GM18861 (cell line): ENCODE results near the gene FHIT.

Source experiments
- ATAC-seq: cut with Tn5 transposase; IDR thresholded peaks from one replicate; pipeline ENCODE4 v1.9.1; 2021; ENCODE audit not compliant: unreplicated experiment

The FHIT gene

DNA sequence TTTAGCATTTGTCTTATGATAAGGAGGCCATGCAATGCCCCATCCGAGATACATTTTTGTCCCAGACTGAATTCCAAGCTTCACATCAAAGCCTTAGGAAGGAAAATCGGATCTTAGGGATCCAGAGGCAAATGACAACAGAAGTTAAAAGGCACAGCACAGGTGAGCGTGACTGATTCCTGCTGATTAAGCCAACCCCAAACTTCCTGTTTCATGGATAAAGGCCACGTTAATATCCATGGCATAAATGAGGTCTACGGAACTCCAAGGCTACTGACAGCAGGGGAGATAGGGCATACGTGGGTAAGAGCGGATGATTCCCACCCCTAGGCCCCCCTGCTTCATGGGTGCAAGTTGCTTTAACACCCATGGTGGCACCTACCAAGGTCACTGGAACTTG lies 471.6 kb downstream of the FHIT start:
- ATAC-seq = no peak

DNA sequence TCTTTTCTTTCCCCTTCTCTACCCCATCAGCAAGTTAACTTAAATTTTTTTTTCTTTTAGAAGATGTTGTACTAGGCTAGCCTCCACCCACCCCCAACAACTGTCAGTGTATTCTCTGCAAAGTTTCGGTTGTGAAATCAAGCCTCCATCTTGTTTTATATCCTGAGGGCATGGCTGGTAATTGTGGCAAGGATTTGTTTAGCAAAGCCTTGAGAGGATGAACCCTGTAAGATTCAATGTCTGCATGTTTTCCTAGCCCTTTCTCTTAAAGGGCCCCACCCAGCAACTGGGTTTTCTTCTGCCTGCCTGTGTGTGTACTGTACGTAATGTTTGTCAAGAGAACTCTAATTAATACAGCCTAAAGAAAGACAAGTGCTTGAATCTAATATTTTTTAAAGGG lies 475.3 kb downstream of the FHIT start:
- ATAC-seq = no peak

GRCh38 chr3:60774617-60775016 lies 476.6 kb downstream of the FHIT start:
- no peak for ATAC-seq

DNA sequence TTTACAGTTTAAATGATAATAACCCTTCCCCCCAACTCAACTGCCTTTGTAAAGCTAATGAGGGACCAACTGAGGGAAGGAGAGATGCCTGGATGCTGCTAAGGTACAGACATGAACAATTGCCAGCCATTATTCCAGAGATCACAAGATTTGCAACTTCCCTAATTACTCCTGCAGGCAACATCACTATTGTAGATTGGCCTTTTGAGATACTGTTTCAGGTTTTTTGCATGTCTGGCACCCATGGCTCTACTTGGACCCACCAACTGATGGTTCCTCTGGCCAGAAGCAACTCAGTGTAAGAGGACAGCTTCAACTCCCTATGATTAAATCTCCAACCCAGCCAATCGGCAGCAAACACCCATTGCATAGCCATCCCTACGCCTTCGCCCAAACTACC lies 478.7 kb downstream of the FHIT start:
- ATAC-seq = no peak

GRCh38 chr3:60771766-60772165 lies 479.5 kb downstream of the FHIT start:
- no peak for ATAC-seq

DNA sequence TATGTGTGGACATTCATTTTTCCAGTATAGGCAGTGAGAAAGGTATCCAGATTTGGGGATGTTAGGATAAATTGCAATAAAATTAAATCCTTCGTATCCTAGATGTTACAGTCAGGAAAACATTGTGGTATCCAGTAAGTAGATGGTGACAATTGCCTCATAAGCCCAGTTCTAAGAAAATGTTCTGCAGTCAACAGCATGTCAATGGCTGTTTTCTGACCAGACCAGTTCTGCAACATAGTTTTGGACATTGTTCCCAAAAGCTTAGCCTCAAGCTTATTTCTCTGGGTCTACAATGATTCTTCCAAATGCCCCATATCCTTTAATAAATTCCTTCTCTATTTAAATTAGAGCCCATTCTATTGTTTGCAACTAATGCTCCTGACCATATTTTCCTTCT lies 480.7 kb downstream of the FHIT start:
- ATAC-seq = no peak

GRCh38 chr3:60767536-60767935 lies 483.7 kb downstream of the FHIT start:
- no peak for ATAC-seq

GRCh38 chr3:60765776-60766175 lies 485.5 kb downstream of the FHIT start:
- ATAC-seq = no peak

GRCh38 chr3:60764870-60765269 lies 486.4 kb downstream of the FHIT start:
- no peak for ATAC-seq

GRCh38 chr3:60760145-60760544 lies 491.1 kb downstream of the FHIT start:
- ATAC-seq = no peak

- ATAC-seq = no peak
These were observed 491.8 kb downstream of the FHIT start for GRCh38 chr3:60759439-60759838.

- ATAC-seq = no peak
These were observed 492.4 kb downstream of the FHIT start for GRCh38 chr3:60758831-60759230.

DNA sequence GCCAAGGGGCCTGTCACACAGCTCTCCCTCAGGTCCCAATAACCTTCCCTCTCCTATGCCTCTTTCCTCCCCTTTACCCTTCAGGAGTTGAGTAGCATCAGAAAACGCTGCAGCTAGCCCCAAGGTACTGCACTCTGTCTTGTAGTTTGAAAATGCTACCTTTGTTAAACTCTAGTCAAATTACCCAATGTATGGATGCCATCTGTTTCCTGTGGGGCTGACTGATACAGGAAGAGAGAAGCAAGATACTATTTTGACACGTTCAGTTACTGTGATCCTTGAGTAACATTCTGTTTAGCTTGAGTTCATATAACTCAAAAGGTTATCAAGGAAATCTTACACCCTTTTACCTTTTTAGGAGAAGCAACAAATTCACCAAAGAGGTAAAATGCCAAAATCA lies 493.1 kb downstream of the FHIT start:
- ATAC-seq = no peak

- no peak for ATAC-seq
These were observed 493.5 kb downstream of the FHIT start for GRCh38 chr3:60757724-60758123.

GRCh38 chr3:60756241-60757030 lies 494.8 kb downstream of the FHIT start:
- ATAC-seq = no peak

GRCh38 chr3:60755094-60755493 lies 496.2 kb downstream of the FHIT start:
- no peak for ATAC-seq

DNA sequence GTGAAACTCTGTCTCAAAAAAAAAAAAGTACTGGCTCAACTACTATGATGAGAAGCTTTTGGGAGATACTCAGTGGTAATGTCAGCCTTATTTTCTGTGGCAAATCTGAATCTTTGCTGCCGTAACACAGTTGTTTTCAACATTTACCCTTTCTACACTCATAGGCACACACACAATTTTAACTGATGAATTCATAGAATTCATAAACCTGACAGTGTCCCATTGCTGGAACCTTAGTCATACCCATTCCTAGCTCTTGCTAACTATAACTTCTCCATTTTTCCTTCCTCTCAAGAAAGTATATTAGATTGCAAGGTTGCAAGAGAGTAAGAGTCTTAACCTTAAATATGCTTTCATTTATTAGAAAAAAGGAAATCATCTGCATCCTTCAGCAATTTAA lies 496.6 kb downstream of the FHIT start:
- ATAC-seq = no peak

- ATAC-seq = no peak
These were observed 498.4 kb downstream of the FHIT start for GRCh38 chr3:60752809-60753208.

DNA sequence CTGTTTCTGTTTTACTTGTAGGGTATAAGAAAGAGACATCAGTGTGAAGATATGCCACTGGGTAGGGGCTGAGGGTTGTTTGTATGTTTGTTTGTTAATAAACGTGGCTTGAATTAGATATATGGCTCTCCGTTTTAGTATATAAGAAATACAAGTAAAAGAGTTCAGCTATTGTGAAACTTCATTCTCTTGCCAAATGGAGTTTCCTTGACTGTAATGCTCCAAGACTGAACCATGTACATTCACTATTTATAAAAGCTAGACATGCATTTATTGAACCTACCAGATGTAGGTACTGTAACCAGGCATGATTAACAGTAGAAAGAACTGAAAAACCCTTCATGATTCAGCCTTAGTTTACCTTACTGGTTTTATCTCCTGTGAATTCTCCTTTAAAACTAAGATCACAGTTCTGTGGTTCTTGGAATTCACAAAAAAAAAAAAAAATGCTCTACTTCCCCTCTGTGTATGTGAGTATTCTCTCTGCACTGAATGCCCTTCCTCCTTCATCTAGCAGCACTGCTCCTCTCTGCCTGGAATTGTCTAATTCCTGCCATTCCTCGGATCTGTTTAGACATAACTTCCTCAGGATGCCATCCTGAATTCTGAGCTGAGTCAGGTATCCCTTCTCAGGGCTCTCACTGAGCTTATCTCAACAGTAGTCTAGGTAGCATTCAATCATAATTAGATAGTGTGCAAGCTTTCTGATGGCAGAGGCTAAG lies 504.4 kb downstream of the FHIT start:
- no peak for ATAC-seq

GRCh38 chr3:60746043-60746638 lies 505.1 kb downstream of the FHIT start:
- no peak for ATAC-seq

GRCh38 chr3:60743631-60744164 lies 507.6 kb downstream of the FHIT start:
- no peak for ATAC-seq

DNA sequence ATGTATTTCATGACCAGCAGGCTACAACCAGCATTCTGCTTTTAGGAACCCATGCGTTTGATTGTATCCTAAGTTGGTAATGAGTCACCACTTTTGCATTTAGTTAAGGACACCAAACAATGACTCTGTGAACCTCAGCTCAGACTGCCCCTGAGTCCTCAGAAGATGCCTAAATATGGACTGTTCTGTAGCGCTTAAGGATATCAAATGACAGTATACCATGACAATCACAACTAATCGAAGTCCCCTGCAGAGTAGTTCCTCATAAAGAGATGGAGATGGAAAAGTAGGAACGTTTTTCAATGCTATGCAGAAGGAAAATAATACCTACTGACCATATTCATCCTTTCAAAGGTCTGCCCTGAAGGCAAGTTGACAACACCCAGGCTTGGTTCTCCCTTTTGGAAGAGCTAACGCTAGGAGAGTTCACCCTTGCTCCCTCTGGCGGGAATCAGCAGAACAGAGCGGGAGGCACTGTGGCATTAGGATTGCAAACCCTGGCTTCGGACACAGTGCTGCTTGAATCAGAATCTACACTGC lies 508.6 kb downstream of the FHIT start:
- no peak for ATAC-seq
